OCI-LY7 (cell line): Measurements from ENCODE around the gene INS.

ENCODE experiments used
- EZH2phosphoT487 ChIP-seq: fragments of 200-600 bp; sonication (generic); IDR thresholded peaks from 2 replicates; pipeline ENCODE4 v1.6.1; 2018; ENCODE audit warnings: low read depth, borderline replicate concordance, mild to moderate bottlenecking, mixed run types, antibody characterized with exemption, low read length, moderate library complexity, mixed read lengths
- TF ChIP-seq, protein P1 (sequence below): fragments of 200-600 bp; sonication (generic); conservative IDR thresholded peaks from 2 replicates; pipeline ENCODE4 v1.5.1; 2014; ENCODE audit warnings: mild to moderate bottlenecking, antibody characterized with exemption, low read length, moderate library complexity, mixed read lengths

DNA sequence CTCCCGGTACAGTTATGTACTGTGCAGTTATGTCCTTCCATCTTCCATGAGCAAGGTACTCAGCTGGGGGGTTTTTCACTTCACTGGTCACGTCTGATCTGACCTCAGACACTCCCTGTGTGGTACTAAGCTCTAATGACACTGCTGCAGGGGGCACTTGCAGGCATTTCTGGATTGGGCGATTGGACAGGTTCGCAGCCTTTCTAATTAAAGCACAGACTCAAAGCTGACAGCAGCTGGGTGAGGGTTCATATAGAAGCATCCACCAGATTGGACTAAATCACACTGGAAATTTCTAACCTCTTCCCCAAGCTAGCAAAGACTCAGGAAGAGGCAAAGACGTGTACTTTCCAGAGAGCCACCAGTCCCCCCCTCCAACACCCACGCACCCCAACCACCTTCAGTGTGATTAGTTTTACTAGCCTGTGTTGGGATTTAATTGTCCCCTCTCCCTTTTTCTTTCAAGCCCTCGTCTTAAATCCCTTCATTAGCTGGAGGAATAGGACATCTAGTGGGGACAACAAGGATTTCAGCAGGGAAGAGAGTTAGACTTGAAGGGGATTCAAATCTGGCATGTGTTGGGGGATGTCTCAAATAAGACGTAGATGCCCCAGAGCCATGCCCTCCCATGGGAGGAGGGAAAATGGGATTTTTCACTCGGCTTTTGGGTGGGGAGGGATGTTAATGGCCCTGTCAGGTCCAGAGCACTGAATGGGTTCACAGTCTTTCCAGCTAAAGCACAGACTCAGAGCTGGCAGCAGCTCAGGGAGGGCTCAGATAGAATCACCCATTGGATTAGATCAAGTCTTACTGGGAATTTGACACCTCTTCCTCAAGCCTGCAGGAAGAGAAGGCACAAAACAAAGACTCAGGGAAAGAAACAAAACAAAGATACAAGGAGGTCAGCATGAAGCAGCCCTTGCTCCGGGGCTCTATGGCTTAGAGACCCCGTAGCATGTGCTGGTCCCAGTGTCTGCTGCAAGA is 10.9 kb downstream of the INS start:
- TF ChIP-seq, protein P1, sequence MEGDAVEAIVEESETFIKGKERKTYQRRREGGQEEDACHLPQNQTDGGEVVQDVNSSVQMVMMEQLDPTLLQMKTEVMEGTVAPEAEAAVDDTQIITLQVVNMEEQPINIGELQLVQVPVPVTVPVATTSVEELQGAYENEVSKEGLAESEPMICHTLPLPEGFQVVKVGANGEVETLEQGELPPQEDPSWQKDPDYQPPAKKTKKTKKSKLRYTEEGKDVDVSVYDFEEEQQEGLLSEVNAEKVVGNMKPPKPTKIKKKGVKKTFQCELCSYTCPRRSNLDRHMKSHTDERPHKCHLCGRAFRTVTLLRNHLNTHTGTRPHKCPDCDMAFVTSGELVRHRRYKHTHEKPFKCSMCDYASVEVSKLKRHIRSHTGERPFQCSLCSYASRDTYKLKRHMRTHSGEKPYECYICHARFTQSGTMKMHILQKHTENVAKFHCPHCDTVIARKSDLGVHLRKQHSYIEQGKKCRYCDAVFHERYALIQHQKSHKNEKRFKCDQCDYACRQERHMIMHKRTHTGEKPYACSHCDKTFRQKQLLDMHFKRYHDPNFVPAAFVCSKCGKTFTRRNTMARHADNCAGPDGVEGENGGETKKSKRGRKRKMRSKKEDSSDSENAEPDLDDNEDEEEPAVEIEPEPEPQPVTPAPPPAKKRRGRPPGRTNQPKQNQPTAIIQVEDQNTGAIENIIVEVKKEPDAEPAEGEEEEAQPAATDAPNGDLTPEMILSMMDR, result peak; percentile 48
- TF ChIP-seq EZH2phosphoT487, result no peak
